Prostate gland (tissue), 2 donors: ENCODE measurements around the gene BCL7A. TPM values are rescaled to one million over a fixed set of nuclear protein-coding genes. Genes with fewer than 3 reads are reported as not detected.

Source experiments
- DNase-seq: peaks from one replicate; pipeline ENCODE4 v3.0.0-alpha.2; 2019; ENCODE audit warnings: low spot score
- H3K27ac ChIP-seq, 2 donors: fragments of 200-600 bp; sonication (generic); 2 replicates each; pipeline ENCODE4 v1.5.1; 2017 to 2019
- H3K27me3 ChIP-seq: fragments of 200-600 bp; sonication (generic); replicated peaks from 2 replicates; pipeline ENCODE4 v1.5.1; 2019; ENCODE audit not compliant: insufficient read depth
- H3K36me3 ChIP-seq, 2 donors: fragments of 200-600 bp; sonication (generic); 1 replicate in 1 of 2; 2 replicates in 1 of 2; pipeline versions ENCODE4 v1.5.1 to v1.8.1; 2017 to 2019
- H3K4me1 ChIP-seq: fragments of 200-600 bp; sonication (generic); replicated peaks from 2 replicates; pipeline ENCODE4 v1.5.1; 2019
- H3K4me3 ChIP-seq, 2 donors: fragments of 200-600 bp; sonication (generic); 2 replicates each; pipeline ENCODE4 v1.5.1; 2017 to 2019
- H3K9me3 ChIP-seq: fragments of 200-600 bp; sonication (generic); 2 replicates; pipeline ENCODE4 v1.5.1; 2017
- POLR2A ChIP-seq: fragments of 450-650 bp; IDR thresholded peaks from one replicate; pipeline ENCODE4 v1.6.1; 2016; ENCODE audit warnings: antibody characterized with exemption, mild to moderate bottlenecking
- POLR2AphosphoS5 ChIP-seq: sonication (generic); formaldehyde crosslinking; IDR thresholded peaks from one replicate; pipeline ENCODE4 v1.6.1; 2017; ENCODE audit warnings: antibody characterized with exemption
- WGBS: methylation state at CpG from one replicate; pipeline ENCODE4 v1.1.5; 2018; 5-methylcytosine and 5-hydroxymethylcytosine counted together
- intact Hi-C: fragments of 100-400 bp; cut with DNase I; formaldehyde crosslinking; loops from one replicate; pipeline ENCODE4 v1.14.2; 2022
- total RNA-seq, 2 donors: library from RNA; depleted of rRNA; stranded (reverse); fragments of >200 nt; gene quantifications; one replicate each; pipeline ENCODE4 v1.1.0, GENCODE V29; 2016
- TF ChIP-seq, protein P1 (sequence below), 4 experiments: fragments of 200-600 bp in 2 of 4; fragments of 450-650 bp in 2 of 4; sonication (generic) in 2 of 4; IDR thresholded peaks; 1 replicate in 3 of 4; 2 replicates in 1 of 4; pipeline ENCODE4 v1.5.1; 2016 to 2019; ENCODE audit warnings: antibody characterized with exemption in 4 of 4, mild to moderate bottlenecking in 2 of 4, moderate library complexity in 2 of 4

The BCL7A gene
- total RNA-seq, 2 donors from 2014 or later, result 10.3 to 15.4 TPM

DNA sequence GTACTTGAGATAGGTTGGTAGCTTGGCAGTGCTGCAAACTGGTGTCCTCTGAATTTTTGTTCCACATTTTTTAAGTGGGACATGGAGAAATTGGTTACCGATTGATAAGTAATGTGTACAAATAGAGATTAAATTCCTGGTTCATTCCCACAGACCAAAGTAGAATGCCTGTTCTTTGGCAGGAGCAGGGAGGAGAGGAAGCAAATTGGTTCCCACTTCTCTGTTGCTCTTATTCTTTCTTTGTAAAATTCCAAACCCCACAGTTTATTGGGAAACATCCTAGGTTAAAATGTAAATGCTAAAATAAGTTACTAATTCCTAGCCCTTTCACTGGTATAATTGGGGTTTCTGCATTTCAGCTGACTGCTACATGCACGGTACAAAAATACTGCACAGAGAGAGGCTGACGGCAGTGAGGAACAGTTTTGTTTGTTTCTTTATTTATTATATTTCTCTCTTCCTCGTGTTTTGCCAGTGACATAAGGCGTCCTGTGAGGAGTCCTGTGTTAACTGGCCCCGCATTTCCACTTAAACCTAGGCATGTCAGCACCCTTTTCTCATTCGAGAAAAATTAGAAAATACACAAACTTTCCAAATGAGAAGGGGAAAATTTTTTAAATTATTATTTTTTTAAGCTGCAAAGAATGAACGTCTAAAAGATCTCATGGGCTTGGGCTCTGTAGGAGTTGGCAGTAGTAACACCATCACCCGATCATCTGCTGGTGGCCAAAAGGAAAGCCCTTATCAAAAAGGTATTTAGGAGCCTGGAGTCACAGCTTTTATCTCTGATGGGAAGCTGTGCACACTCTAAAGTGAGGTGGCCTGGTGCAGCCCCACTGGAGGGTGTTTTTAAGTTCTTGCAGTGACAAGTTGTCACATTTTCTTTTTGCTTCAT lies 25.4 kb upstream of the BCL7A start:
- Histone ChIP-seq H3K9me3 (no peaks in the 10 kb centered on the region), H3K36me3 (no peaks in the 10 kb centered on the region), H3K27me3 (no peaks in the 10 kb centered on the region), H3K4me1 (no peaks in the 10 kb centered on the region), H3K27ac (no peak overlapping the region), H3K4me3 (no peak overlapping the region)
- 68% methylated on average over 9 of the region's 9 CpGs for WGBS
- TF ChIP-seq POLR2AphosphoS5, result no peak
- TF ChIP-seq POLR2A, result no peak
- TF ChIP-seq, protein P1, sequence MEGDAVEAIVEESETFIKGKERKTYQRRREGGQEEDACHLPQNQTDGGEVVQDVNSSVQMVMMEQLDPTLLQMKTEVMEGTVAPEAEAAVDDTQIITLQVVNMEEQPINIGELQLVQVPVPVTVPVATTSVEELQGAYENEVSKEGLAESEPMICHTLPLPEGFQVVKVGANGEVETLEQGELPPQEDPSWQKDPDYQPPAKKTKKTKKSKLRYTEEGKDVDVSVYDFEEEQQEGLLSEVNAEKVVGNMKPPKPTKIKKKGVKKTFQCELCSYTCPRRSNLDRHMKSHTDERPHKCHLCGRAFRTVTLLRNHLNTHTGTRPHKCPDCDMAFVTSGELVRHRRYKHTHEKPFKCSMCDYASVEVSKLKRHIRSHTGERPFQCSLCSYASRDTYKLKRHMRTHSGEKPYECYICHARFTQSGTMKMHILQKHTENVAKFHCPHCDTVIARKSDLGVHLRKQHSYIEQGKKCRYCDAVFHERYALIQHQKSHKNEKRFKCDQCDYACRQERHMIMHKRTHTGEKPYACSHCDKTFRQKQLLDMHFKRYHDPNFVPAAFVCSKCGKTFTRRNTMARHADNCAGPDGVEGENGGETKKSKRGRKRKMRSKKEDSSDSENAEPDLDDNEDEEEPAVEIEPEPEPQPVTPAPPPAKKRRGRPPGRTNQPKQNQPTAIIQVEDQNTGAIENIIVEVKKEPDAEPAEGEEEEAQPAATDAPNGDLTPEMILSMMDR (IDR thresholded peaks at IDR 0.05), result no peak
- no peak for DNase-seq
- intact Hi-C loops, result no loop called here

DNA sequence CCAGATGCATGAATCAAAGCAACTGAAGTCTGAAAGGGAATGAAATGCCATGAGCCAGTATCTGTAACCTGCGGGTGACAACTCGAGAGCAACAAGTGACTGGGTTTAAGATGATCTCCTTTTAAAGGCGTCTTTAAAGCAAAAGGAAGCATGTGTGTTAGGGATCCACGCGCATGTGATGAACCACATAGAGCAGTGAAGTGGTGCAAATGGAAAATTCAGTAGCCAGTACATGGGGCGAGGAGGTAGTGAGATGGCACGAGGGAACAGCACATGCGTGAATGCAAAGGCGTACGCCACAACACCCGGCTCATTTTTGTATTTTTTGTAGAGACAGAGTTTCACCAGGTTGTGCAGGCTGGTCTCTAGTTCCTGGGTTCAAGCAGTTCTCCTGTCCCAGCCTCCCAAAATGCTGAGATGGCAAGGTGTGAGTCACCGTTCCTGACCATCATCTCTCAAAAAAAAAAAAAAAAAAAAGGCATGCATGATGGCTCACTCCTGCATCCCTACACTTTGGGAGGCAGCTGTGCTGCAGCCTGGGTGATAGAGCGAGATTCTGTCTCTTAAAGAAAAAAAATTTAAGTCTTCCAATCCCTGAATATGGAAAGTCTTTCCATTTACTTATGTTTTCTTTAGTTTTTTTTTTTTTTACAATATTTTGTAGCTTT lies 24.6 kb upstream of the BCL7A start:
- intact Hi-C loops, result no loop called here
- 87% methylated on average over 13 of the region's 13 CpGs for WGBS
- no peak for TF ChIP-seq POLR2A
- TF ChIP-seq, protein P1 (IDR thresholded peaks at IDR 0.05), result no peak
- no peak for TF ChIP-seq POLR2AphosphoS5

DNA sequence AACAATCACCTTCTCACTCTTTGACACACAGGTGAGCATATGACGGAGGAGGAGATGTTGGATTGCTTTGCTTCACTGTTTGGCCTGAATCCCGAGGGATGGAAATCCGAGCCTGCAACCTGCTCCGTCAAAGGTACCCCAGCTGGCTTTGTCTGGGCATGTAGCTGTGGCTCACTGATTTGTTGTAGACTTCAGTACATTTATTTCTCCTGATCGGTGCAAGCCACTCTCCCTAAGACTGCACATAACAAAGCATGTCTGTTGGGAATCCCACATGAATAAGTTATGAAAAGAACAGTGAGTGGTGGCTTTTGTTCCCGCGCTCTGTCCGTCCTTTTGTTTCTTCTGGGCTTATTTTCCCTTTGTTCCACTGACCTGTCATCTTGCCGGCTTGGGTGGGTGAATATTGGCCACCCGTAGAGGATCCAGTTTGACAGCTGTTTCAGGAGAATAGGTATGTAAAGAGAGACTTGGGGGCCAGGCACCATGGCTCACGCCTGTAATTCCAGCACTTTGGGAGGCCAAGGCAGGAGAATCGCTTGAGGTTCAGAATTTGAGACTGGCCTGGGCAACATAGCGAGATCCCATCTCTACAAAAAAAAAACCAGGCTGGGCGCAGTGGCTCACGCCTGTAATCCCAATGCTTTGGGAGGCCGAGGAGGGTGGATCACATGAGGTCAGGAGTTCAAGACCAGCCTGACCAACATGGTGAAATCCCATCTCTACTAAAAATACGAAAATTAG lies 20.0 kb upstream of the BCL7A start:
- Histone ChIP-seq H3K27me3 (no peaks in the 10 kb centered on the region), H3K27ac (peak overlapping the region in 1 of 2 donors; percentile 36), H3K4me1 (no peaks in the 10 kb centered on the region), H3K9me3 (no peaks in the 10 kb centered on the region), H3K36me3 (no peaks in the 10 kb centered on the region), H3K4me3 (no peak overlapping the region)
- TF ChIP-seq, protein P1 (IDR thresholded peaks at IDR 0.05), result no peak
- no peak for TF ChIP-seq POLR2A
- peak; percentile 78 for TF ChIP-seq POLR2AphosphoS5
- intact Hi-C loops, result no loop called here
- WGBS, result 66% methylated on average over 17 of the region's 17 CpGs
- DNase-seq, result peak; percentile 84

More for the DNA sequence above, 24.6 kb upstream of the BCL7A start:
- no peak overlapping the region for H3K27ac ChIP-seq
- H3K4me3 ChIP-seq, result no peak overlapping the region
- H3K36me3 ChIP-seq, result no peaks in the 10 kb centered on the region
- no peak for DNase-seq
- H3K27me3 ChIP-seq, result no peaks in the 10 kb centered on the region
- H3K4me1 ChIP-seq, result no peaks in the 10 kb centered on the region
- no peaks in the 10 kb centered on the region for H3K9me3 ChIP-seq

DNA sequence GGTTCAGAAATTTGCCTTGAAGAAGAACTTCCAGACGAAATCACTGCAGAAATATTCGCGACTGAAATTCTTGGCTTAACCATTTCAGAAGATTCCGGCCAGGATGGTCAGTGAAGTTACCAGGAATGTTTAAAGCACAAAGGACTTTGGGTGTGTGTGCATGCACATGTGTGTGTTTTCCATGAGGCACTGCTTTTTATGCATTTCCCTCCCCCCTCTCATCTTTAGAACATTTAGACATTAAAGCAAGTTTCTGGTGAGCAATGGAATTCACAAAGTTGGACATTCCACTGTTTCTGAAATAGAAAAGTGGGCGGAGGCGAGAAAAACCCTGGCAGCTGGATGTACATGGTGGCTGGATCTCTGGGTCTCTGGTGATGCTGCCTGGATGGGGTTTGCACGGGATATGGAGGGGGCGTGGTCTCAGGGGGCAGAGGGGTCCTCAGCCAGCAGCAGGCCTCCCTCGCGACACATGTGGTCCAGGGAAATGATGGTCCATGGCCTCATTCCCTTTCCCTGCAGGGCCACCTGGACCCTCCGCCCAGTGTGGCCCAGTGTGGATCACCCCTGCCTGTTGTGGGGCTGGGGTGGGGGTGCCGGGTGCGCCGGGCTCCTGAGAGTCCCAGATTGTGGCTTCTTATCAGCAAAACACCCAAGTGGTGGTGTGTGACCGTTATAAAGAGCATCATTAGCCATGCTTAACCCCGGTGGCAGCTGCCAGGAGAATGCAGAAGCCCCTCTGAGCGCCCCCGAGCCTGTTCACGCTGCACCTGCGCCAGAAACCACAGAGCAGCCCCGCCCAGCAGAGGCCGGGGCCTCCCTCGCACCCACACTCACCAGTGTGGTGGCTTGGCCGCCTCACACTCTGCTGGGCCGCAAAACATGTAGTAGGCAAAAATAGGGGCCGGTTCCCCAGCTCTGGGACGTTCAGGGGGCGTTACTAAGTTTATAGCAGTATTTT lies 17.8 kb upstream of the BCL7A start:
- 74% methylated on average over 28 of the region's 28 CpGs for WGBS
- H3K27me3 ChIP-seq, result no peaks in the 10 kb centered on the region
- H3K36me3 ChIP-seq, result no peaks in the 10 kb centered on the region
- no peak overlapping the region for H3K27ac ChIP-seq
- no peak for DNase-seq
- no peak overlapping the region for H3K4me3 ChIP-seq
- TF ChIP-seq POLR2AphosphoS5, result no peak
- TF ChIP-seq, protein P1 (IDR thresholded peaks at IDR 0.05), result no peak
- no peak for TF ChIP-seq POLR2A
- intact Hi-C loops, result no loop called here
- H3K4me1 ChIP-seq, result no peaks in the 10 kb centered on the region
- H3K9me3 ChIP-seq, result no peaks in the 10 kb centered on the region
